Activated T-cell treated with anti-CD3 and anti-CD28 coated beads, Interleukin-2, amount 50 U/mL, for 72 hours (primary cell): ENCODE data around the gene CDCA7. TPM values are rescaled to one million over a fixed set of nuclear protein-coding genes. Genes with fewer than 3 reads are reported as not detected.

Source experiments
- ATAC-seq, 2 donors: fragments of 150-1000 bp; cut with Tn5 transposase; replicated peaks in 1 of 2; 2 replicates each; pipeline ENCODE4 v1.10.0; 2021; ENCODE audit warnings: moderate library complexity in 2 of 2, mild to moderate bottlenecking in 1 of 2
- DNase-seq, 2 donors: peaks; one replicate each; pipeline ENCODE4 v3.0.0; 2021 to 2022; ENCODE audit warnings: mixed read lengths in 1 of 2
- H3K27ac Mint-ChIP-seq: one replicate; pipeline ENCODE4 v1.8.0; 2022; ENCODE audit warnings: mild to moderate bottlenecking, moderate library complexity, mixed read lengths
- H3K27me3 Mint-ChIP-seq: one replicate; pipeline ENCODE4 v1.8.0; 2022; ENCODE audit warnings: low read depth, mixed read lengths
- H3K36me3 Mint-ChIP-seq, 2 donors: one replicate each; pipeline ENCODE4 v1.8.0; 2022; ENCODE audit warnings: mixed read lengths in 2 of 2, mild to moderate bottlenecking in 1 of 2; ENCODE audit not compliant: insufficient read depth in 2 of 2
- H3K4me1 Mint-ChIP-seq: one replicate; pipeline ENCODE4 v1.8.0; 2022; ENCODE audit warnings: low read depth, mixed read lengths
- H3K4me3 Mint-ChIP-seq, 2 donors: one replicate each; pipeline ENCODE4 v1.8.0; 2022; ENCODE audit warnings: mild to moderate bottlenecking in 2 of 2, mixed read lengths in 2 of 2, moderate library complexity in 2 of 2
- H3K9me3 Mint-ChIP-seq, 2 donors: one replicate each; pipeline ENCODE4 v1.8.0; 2022; ENCODE audit warnings: mixed read lengths in 2 of 2
- total RNA-seq, 2 donors: library from RNA; stranded (reverse); gene quantifications; one replicate each; pipeline ENCODE4 v1.2.3, GENCODE V29; 2022

The CDCA7 gene
- total RNA-seq, 2 donors from 2014 or later, result 72.8 to 87.2 TPM

GRCh38 chr2:173397539-173397938 lies 42.9 kb downstream of the CDCA7 start:
- Mint-ChIP-seq H3K36me3 (no peaks in the 10 kb centered on the region), H3K4me1 (peaks cover 5% of the 10 kb centered on the region), H3K27ac (no peak overlapping the region), H3K27me3 (peaks cover 62% of the 10 kb centered on the region), H3K9me3 (no peaks in the 10 kb centered on the region), H3K4me3 (no peak overlapping the region)
- no peak for ATAC-seq
- no peak for DNase-seq

- peaks cover 69% of the 10 kb centered on the region for H3K27me3 Mint-ChIP-seq
- no peak overlapping the region for H3K4me3 Mint-ChIP-seq
- no peaks in the 10 kb centered on the region for H3K9me3 Mint-ChIP-seq
- DNase-seq, result no peak
- no peaks in the 10 kb centered on the region for H3K36me3 Mint-ChIP-seq
- no peak overlapping the region for H3K27ac Mint-ChIP-seq
- peaks cover 10% of the 10 kb centered on the region for H3K4me1 Mint-ChIP-seq
- ATAC-seq, result no peak
Observed at GRCh38 chr2:173399229-173399628, 44.6 kb downstream of the CDCA7 start.

DNA sequence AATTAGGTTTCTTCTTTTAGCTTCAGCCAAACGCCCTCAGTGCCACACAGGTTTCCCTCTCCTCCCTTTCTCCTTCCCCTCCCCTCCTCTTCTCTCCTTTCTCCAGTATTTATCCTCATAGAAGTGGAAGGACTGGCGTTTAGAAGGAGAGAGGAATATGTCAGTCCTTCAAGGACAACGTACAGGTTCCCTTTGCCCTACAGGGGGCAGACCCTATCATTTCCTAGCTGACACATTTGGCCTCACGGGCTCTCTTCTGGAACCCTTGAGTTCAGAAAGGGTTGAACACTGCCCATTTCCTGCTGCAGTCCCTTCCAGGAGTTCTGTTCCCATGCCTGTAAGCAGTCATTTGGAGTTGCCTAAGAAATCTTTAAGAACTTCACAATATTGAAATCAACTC lies 46.1 kb downstream of the CDCA7 start:
- Mint-ChIP-seq H3K4me3 (no peak overlapping the region), H3K27ac (no peak overlapping the region), H3K36me3 (no peaks in the 10 kb centered on the region), H3K4me1 (peaks cover 10% of the 10 kb centered on the region), H3K27me3 (peaks cover 65% of the 10 kb centered on the region), H3K9me3 (no peaks in the 10 kb centered on the region)
- no peak for ATAC-seq
- DNase-seq, result peak; percentile 2 to 10

DNA sequence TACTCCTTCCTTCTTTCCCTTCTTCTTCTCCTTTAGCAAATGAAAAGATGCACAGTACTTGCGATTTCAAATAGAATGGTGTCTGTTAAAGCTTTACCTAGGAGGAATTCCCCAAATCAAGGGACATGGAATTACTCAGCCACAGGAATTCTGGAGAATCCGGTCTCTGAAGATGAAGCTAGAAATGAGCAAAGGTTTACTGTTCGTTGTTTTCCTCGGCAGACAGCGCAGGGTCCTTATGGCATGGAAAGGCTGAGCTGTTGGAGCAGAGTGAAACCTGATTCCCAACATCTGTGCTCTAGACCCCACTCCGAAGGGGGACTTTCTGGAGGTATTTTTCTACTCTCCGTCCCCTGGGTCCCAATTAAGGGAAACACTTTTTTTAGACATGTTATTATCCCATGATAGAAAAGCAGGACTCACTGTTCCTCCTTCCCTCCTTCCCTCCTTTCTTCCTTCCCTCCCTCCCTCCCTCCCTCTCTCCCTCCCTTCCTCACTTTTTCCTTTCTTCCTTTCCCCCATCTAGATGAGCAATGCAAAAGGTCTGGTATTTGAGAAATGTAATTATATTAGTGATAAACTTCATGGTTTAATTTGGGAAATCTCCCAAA lies 47.1 kb downstream of the CDCA7 start:
- H3K4me3 Mint-ChIP-seq, result no peak overlapping the region
- no peaks in the 10 kb centered on the region for H3K9me3 Mint-ChIP-seq
- peaks cover 10% of the 10 kb centered on the region for H3K4me1 Mint-ChIP-seq
- H3K36me3 Mint-ChIP-seq, result no peaks in the 10 kb centered on the region
- H3K27ac Mint-ChIP-seq, result no peak overlapping the region
- peaks cover 67% of the 10 kb centered on the region for H3K27me3 Mint-ChIP-seq
- no peak for DNase-seq
- ATAC-seq, result no peak

GRCh38 chr2:173402405-173402974 lies 47.8 kb downstream of the CDCA7 start:
- no peaks in the 10 kb centered on the region for H3K9me3 Mint-ChIP-seq
- H3K4me1 Mint-ChIP-seq, result peaks cover 10% of the 10 kb centered on the region
- peak; percentile 77 to 81 for DNase-seq
- H3K27ac Mint-ChIP-seq, result no peak overlapping the region
- H3K4me3 Mint-ChIP-seq, result peak overlapping the region in 1 of 2 donors; percentile 48
- no peaks in the 10 kb centered on the region for H3K36me3 Mint-ChIP-seq
- peak; percentile 91 to 96 for ATAC-seq
- peaks cover 67% of the 10 kb centered on the region for H3K27me3 Mint-ChIP-seq

DNA sequence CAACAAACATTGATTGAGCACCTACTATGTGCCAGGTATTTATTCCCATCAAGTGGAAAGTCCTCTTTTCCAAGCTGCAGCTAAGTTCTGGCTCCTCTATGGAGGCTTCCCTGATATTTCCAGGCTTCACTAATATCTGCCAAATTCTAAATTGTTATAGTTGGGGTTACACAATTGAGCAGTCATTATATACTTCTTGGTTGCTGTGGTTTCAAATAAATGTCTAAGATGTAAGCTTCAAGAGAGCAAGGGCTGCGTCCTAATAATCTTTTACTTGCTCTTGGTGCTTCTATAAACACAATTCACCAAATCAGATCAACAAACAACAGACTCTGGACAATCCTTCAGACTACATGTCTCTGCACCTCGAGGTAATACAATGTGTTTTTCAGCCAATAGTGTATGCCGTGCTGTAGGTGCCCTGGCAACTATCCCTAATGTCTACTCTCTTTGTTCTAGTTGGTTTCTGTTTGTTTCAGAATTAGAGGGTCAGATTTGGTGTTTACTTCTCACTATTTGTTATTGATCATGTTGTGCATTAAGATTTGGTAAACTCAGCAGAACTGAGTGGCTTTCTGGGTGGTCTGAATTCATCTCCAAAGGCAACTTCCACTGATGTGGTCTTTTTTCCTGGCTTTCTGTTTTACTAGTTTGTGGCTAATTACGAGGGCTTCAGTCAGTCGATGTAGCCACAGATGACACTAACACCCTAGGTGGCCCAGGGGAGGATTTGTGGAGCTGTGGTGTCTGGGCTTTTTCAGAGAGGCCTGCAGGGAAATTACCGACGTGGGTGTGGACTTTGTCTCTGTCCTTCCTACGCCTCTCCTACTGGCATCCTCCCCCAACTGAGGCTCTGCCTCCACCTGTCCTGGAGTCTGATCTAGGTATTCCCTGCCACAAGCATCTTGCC lies 50.4 kb downstream of the CDCA7 start:
- Mint-ChIP-seq H3K9me3 (no peaks in the 10 kb centered on the region), H3K27me3 (peaks cover 55% of the 10 kb centered on the region), H3K4me3 (no peak overlapping the region), H3K27ac (no peak overlapping the region), H3K4me1 (peaks cover 10% of the 10 kb centered on the region), H3K36me3 (no peaks in the 10 kb centered on the region)
- ATAC-seq (no peak), DNase-seq (no peak)

- peaks cover 8% of the 10 kb centered on the region for H3K4me1 Mint-ChIP-seq
- H3K36me3 Mint-ChIP-seq, result no peaks in the 10 kb centered on the region
- peaks cover 34% of the 10 kb centered on the region for H3K27me3 Mint-ChIP-seq
- DNase-seq (no peak), ATAC-seq (no peak)
- H3K27ac Mint-ChIP-seq, result no peak overlapping the region
- H3K9me3 Mint-ChIP-seq, result no peaks in the 10 kb centered on the region
- H3K4me3 Mint-ChIP-seq, result no peak overlapping the region
Observed at GRCh38 chr2:173407176-173407575, 52.5 kb downstream of the CDCA7 start.

DNA sequence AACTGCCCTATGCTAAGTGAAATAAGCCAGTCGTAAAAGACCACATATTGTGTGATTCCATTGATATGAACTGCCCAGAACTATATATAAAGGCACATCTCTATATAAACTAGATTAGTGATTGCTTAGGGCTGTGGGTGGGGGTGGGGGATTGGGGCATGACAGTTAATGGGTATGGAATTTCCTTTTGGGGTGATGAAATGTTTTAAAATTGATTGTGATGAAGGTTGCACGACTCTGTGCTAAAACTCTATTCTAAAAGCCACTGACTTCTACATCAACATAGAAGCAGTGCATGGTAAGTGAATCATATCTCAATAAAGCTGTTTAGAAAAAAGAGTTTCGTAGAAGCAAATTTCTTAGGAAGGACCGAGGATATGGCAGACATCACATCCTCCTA lies 53.0 kb downstream of the CDCA7 start:
- DNase-seq (no peak), ATAC-seq (no peak)
- no peaks in the 10 kb centered on the region for H3K9me3 Mint-ChIP-seq
- peaks cover 3% of the 10 kb centered on the region for H3K4me1 Mint-ChIP-seq
- H3K4me3 Mint-ChIP-seq, result no peak overlapping the region
- H3K27me3 Mint-ChIP-seq, result peaks cover 29% of the 10 kb centered on the region
- H3K36me3 Mint-ChIP-seq, result no peaks in the 10 kb centered on the region
- no peak overlapping the region for H3K27ac Mint-ChIP-seq

DNA sequence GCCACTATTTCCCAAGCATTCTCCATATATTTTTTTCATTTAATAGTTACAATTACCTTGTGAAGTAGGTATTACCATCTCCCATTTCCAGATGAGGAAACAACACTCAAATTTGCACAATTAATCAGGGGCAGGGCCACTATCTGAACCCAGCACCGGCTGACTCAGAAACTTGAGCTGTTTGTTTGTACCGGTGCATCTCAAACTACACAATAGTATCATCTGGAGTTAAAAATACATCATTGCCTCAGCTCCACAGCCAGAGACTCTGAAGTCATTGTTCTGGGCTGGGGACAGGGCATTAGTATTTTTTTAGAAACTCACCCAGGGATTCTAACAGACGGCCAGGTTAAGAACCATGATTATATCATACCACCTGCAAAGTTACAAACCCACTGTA lies 55.9 kb downstream of the CDCA7 start:
- no peaks in the 10 kb centered on the region for H3K9me3 Mint-ChIP-seq
- no peak for DNase-seq
- no peaks in the 10 kb centered on the region for H3K36me3 Mint-ChIP-seq
- no peak for ATAC-seq
- no peak overlapping the region for H3K27ac Mint-ChIP-seq
- H3K4me3 Mint-ChIP-seq, result no peak overlapping the region
- H3K4me1 Mint-ChIP-seq, result no peaks in the 10 kb centered on the region
- peaks cover 18% of the 10 kb centered on the region for H3K27me3 Mint-ChIP-seq

DNA sequence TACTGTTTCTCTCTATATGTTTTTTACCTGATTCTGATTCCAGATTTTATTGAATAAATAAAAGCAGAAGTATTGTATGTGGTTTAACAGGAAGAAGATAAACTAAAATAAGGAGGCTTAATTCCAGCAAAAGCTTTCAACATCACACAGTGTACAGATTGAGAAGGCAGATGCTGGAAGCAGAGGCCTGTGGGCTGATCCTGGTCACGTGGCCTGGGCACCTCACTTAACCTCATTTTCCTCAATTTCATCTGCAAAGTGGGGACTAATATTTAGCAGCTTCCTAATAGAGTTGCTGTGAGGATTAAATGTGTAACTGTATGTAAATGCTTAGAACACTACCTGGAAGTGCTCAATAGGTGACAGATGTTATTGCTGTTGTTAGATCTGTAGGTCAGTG lies 58.0 kb downstream of the CDCA7 start:
- Mint-ChIP-seq H3K27ac (no peak overlapping the region), H3K27me3 (peaks cover 18% of the 10 kb centered on the region), H3K4me3 (no peak overlapping the region), H3K4me1 (no peaks in the 10 kb centered on the region), H3K9me3 (no peaks in the 10 kb centered on the region), H3K36me3 (no peaks in the 10 kb centered on the region)
- DNase-seq, result no peak
- ATAC-seq, result no peak

DNA sequence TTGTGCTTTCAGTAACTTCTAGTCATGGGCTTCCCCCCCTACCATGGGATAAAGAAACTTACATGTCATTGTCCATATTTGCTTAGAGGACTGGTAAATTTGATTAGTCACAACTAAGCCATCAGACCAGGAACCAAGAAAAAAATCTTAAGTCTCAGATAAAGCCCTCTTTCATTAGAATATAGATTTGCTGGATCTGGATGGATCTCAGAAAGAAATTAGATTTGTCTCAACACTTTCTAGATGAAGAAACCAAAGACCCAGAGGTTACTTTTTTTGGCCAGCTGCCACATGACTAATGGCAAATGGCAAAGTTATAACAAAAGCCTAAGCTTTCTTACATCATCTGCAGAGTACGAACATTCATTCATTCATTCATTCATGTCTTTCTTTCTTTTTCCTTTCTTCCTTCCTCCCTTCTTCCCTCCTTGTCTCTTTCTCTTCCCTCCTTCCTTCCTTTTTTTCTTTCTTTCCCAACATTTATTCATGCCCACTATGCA lies 60.2 kb downstream of the CDCA7 start:
- Mint-ChIP-seq H3K4me1 (no peaks in the 10 kb centered on the region), H3K27me3 (peaks cover 13% of the 10 kb centered on the region), H3K27ac (no peak overlapping the region), H3K4me3 (no peak overlapping the region), H3K36me3 (no peaks in the 10 kb centered on the region), H3K9me3 (no peaks in the 10 kb centered on the region)
- DNase-seq (no peak), ATAC-seq (no peak)

GRCh38 chr2:173415431-173416381 lies 61.0 kb downstream of the CDCA7 start:
- no peaks in the 10 kb centered on the region for H3K9me3 Mint-ChIP-seq
- H3K27ac Mint-ChIP-seq, result no peak overlapping the region
- no peak for ATAC-seq
- no peaks in the 10 kb centered on the region for H3K36me3 Mint-ChIP-seq
- H3K4me1 Mint-ChIP-seq, result no peaks in the 10 kb centered on the region
- peaks cover 13% of the 10 kb centered on the region for H3K27me3 Mint-ChIP-seq
- H3K4me3 Mint-ChIP-seq, result no peak overlapping the region
- DNase-seq, result no peak
